Measurements from ENCODE around the gene TBC1D10B.
A peak's percentile ranks its signal among the peaks of the same experiment; 100 is the strongest.
"Not testable (repeated sequence)": the region's sequence is repeated elsewhere in the genome, so short reads cannot be mapped to it uniquely, and the experiment has no call there.

Gene TBC1D10B

DNA sequence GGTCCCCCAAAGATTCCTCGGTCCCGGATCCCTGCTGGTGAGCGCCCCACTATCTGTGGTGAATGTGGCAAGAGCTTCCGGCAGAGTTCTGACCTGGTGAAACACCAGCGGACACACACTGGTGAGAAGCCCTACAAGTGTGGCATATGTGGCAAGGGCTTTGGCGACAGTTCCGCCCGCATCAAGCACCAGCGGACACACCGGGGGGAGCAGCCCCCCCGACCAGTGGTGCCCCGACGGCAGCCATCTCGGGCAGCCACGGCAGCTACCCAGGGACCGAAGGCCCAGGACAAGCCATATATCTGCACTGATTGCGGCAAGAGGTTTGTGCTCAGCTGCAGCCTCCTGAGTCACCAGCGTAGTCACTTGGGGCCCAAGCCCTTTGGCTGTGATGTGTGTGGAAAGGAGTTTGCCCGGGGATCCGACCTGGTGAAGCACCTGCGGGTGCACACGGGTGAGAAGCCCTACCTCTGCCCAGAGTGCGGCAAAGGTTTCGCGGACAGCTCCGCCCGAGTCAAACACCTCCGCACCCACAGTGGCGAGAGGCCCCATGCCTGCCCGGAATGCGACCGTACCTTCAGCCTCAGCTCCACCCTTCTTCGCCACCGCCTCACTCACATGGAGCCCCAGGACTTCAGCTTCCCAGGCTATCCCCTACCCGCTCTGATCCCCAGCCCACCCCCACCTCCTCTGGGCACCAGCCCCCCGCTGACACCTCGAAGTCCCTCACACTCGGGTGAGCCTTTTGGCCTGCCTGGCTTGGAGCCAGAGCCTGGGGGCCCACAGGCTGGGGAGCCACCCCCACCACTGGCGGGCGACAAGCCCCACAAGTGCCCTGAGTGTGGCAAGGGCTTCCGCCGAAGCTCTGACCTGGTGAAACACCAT is 27.7 kb upstream of the TBC1D10B start:
- no peak for DNase-seq (ENCODE audit: low read depth in 2 of 2, low spot score in 1 of 2)

DNA sequence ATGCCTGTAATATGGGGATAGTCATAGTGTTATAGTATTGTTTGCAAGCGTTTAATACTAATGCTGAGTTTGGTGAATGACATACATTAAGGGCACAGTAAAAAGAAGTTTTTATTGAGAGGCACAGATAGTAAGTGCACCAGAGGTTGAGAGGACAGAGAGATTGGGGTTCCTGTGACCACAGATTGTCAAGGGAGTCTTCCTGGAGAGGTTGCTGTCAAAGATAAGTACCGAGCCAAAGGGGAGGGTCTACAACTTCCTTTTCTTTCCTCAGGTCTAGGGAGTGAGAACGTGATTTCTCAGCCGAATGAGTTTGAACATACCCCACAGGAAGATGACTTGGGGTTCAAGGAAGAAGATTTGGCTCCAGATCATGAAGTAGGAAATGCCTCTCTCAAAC is 26.8 kb upstream of the TBC1D10B start:
- no peak for DNase-seq (ENCODE audit: low read depth in 2 of 2, low spot score in 1 of 2)

DNA sequence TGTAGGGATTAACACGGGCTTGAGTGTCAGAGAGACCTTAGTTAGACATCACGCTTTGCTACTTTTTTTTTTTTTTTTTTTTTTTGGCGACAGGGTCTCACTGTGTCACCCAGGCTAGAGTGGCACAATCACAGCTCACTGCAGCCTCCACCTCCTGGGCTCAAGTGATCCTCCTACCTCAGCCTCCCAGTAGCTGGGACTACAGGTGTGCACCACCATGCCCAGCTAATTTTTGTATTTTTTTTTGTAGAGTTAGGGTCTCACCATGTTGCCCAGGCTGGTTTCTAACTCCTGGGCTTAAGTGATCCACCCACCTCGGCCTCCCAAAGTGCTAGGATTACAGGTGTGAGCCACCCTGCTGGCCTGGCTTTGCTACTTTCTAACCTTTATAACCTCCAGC is 26.3 kb upstream of the TBC1D10B start:
- DNase-seq (ENCODE audit: low read depth in 2 of 2, low spot score in 1 of 2) = not testable (repeated sequence)

DNA sequence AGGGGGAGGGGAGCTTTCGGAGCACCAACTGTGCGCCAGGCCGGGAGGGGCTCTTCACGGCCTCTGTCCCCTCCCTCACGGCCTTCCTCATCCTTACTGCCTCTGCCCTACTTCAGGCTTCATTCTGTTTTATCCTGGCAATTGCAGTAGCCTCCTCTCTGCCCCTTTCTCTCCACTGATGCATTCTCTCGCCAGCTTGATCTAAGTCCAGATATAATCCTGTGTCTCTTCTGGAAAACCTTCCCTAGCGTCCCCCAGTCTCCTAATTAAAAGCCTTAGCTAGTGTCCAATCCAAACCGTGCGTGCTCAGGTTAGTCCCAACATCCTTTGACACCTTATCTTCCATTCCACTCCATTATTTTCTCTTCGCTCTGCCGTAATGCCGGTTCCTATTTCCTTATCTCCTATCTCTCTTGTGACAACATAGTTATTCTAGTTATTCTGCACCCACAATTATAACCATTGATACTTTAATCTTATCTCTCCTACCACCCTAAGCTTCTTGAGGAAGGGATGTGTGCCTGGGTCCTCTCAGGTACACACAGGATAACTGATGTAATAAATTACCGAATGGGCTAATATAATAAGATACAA is 25.8 kb upstream of the TBC1D10B start:
- no peak for DNase-seq (ENCODE audit: low read depth in 2 of 2, low spot score in 1 of 2)

DNA sequence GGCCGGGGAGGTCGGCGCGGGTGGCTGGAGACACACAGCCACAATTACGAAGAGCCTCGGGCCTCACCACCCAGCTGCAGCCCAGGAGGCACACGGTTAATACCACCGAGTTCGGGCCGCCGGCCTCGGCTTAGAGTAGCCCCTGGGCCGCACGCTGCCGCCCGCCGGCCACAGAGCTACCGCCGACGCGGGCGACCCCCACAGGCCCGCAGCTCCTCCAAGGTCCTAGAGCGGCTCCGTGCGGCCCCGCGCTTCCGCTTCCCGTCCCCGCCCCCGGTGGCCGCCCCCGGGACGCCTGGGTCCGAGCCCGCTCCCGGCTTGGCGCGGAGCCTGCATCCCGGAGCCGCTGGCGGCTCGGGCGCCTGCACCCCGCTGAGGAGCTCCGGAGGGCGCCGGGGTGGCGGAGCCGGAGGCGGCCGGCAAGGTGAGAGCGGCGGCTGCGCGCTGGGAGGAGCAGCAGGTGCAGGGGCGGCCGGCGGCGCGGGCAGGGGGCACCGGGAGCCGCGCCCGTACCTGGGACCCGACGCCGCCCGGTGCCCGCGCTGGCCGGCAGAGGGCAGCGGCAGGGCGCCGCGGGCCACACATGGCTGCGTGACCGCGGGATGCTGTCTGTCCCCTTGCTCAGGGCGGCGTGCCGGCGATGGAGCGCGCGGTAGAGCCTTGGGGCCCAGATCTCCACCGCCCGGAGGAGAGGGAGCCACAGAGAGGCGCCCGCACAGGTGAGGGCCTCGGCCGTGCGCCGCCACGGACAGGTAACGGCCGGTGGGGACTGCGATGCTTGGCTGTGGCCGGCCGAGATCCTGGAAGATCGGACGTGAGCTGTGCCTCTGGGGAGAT is 25.1 kb upstream of the TBC1D10B start, which contains the start of gene ZNF48:
TSS of gene ZNF48 (plus strand) at position 266 of the 837 bp plus-strand sequence. CDS start at position 641, 375 bp downstream.
- no peak for DNase-seq (ENCODE audit: low read depth in 2 of 2, low spot score in 1 of 2)

DNA sequence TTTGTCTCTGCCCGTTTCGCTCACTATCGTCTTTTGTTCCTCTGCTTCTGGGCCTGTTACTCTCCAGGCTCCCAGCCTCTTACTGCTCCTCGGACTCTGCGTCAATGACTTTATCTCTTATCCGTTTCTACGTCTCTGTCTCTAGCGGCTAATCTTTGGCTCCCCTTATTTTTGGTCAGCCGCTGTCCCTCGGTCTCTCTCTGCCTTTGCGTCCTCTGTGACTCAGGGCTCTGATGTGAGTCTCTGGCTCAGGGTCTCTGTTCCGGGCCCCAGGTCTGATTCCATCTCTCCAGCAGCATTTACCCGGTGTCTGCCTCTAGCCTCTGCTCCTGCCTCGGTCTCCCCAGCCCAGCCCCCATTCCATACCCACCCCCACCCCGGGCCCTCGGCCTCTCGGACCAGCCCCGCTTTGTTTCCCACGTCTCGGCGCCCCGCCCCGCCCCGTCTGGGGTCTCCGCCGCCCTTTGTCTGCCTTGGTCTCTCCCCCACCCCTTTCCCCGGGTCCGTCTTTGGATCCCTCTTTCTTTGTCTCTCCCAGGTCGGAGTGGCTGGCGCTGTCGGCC is 24.4 kb upstream of the TBC1D10B start:
- DNase-seq (ENCODE audit: low read depth in 2 of 2, low spot score in 1 of 2) = no peak

DNA sequence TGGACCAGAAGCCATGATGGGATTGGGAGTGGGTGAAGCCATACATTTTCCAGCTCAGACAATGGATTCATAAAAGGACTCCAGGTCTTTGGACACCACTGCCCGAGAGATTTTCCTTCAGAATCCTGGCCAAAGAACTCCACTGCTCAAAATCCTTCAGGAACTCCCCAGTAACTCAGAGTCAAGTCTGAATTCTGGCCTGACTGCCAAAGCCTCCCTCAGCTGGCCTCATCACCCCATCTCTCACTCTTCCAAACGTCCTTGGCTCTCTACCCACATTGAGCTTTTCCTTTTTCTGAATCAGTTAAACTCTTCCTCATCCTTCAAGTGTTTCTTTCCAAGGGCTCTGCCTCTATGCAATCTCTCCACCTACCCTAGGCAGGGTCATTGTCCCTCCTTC is 13.2 kb upstream of the TBC1D10B start:
- no peak for DNase-seq (ENCODE audit: low read depth in 2 of 2, low spot score in 1 of 2)

DNA sequence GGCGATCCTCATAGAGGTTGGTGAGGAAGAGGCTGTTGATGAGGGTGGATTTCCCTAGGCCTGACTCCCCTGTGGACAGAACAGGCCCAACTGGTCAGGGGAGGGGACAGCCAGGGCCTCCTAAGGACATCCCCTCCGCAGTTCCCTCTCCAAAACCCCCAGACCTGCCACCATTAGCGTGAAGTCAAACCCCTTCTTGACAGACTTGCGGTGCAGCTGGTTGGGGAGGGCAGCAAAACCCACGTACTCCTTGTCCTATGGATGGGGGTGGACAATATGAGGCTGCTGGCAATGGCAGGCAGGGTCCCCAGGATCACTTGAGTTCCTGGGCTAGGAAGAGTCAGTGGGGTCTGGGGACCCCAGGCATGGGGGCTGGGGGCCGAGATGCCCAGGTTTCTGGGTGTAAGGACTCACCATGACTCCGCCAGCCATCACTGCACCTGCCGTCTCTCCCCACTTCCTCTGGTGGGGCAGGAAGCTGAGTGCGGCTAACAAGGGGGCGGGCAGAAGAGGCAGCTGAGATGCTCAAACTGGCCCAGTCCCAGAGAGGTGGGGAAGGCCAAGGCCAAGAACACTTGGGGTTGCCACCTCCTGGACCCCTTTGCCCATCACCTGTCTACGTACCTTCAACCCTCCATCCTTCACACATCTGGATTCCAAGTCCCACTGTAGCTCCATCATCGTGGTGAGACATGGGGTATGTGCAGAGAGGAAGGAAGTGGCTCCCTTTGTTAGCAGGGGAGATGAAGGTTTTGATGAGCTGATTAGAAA is 12.0 kb upstream of the TBC1D10B start, which contains the start of gene SEPTIN1:
TSS of gene SEPTIN1 (minus strand) at position 451 of the 771 bp plus-strand sequence. CDS start at position 432, 19 bp downstream.
- peak in 1 of 2 donors; percentile 58 for DNase-seq (ENCODE audit: low read depth in 2 of 2, low spot score in 1 of 2)

DNA sequence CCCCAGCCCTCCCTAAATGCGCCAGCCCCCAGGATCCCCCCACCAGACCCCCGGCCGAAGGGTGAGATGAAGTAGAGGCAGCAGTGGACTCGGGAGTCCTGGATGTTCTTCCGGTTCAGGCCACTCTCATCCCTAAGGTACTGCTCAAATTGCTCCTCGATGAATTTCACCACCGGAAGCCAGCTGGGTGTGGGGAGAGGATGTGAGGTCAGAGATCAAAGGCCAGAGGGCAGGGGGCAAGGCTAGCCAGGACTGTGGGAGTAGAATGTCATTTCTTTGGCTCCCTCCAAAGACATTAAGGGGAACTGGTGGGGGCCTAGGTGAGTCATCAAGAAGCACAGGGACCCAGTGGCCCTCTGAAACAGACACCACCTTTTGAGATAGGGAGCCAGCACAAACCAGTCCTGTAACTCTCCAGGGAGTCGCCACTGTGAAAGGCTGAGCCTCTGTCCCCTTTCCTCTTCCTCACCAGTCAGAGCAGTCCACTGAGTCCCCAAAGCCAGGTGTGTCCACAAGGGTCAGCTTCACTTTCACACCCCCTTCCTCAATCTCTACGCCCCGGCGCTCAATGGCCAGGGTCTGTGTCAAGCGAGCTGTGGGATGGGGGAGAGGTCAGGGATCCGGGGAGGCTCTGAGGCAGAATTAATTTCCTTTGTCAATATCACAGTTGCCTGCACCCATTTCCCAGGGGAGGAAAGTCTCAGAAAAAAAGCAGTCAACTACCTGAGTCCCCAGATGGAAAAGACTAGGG is 11.2 kb upstream of the TBC1D10B start:
- no peak for DNase-seq (ENCODE audit: low read depth in 2 of 2, low spot score in 1 of 2)

DNA sequence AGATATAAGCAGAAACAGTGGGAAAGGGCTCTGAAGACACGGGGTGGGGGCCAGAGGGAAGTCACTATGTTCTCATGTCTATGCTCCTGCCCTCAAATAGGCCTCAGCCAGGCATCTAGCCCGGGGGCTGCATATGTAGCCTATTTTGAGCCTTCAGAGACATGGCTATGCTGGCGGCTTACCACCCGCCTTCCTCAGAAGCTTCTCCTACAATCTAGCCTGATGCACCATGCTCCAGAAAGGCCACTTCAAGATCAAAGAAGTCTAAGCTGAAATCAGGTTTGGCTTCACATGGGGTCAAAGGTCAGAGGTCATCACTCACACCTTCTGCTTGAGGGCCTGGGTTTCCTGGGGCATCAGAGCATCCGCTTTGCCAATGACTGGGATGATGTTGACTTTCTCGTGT is 10.5 kb upstream of the TBC1D10B start:
- no peak for DNase-seq (ENCODE audit: low read depth in 2 of 2, low spot score in 1 of 2)

DNA sequence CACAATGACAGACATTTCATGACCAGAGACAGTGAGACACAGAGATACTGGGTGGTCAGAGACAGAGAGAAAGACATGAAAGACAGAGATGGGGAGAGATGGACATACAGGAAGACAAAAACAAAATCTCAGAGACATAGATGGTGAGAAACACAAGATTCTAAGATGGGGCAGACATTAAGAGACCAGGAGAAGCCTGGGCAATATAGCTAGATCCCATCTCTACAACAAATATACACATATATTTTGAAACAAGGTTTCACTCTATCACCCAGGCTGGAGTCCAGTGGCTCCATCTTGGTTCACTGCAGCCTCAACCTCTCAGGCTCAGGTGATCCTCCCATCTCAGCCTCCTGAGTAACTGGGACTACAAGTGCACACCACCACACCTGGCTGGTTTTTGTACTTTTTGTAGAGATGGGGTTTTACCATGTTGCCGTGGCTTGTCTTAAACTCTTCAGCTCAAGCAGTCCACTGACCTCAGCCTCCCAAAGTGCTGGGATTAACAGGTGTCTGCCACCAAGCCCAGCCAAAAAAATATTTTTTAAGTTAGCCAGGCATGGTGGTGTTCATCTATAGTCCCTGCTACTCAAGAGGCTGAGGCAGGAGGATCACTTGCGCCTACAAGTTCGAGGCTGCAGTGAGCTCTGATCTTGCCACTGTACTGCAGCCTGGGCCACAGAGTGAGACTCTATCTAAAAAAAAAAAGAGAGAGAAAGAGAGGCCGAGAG is 9.9 kb upstream of the TBC1D10B start:
- DNase-seq (ENCODE audit: low read depth in 2 of 2, low spot score in 1 of 2) = no peak

DNA sequence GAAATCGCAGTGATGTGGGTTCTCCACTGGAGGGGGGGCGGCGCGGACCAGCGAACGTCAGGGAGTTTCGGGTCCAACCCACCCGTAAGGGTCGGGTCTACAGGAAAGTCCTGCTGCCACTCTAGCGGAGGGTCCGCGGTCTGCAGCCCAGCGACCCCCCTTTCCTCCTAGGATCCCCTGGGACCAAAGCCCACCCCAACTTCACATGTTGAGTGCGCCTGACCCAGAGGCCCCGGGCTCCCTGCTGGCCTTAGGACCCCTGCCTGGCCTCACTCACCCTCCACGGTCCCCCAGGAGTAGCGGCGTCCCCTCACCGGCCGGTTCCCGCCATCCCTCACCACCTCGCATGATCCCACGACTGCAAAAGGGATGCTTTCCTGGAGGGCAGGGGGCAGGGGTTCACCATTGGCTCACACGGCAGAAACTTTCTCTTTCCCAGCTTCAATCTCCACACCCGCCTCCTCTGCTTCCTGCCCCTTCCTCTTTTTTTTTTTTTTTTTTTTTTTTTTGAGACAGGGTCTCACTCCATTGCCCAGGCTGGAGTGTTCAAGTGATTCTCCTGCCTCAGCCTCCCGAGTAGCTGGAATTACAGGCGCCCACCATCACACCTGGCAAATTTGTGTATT is 9.0 kb upstream of the TBC1D10B start:
- no peak for DNase-seq (ENCODE audit: low read depth in 2 of 2, low spot score in 1 of 2)

DNA sequence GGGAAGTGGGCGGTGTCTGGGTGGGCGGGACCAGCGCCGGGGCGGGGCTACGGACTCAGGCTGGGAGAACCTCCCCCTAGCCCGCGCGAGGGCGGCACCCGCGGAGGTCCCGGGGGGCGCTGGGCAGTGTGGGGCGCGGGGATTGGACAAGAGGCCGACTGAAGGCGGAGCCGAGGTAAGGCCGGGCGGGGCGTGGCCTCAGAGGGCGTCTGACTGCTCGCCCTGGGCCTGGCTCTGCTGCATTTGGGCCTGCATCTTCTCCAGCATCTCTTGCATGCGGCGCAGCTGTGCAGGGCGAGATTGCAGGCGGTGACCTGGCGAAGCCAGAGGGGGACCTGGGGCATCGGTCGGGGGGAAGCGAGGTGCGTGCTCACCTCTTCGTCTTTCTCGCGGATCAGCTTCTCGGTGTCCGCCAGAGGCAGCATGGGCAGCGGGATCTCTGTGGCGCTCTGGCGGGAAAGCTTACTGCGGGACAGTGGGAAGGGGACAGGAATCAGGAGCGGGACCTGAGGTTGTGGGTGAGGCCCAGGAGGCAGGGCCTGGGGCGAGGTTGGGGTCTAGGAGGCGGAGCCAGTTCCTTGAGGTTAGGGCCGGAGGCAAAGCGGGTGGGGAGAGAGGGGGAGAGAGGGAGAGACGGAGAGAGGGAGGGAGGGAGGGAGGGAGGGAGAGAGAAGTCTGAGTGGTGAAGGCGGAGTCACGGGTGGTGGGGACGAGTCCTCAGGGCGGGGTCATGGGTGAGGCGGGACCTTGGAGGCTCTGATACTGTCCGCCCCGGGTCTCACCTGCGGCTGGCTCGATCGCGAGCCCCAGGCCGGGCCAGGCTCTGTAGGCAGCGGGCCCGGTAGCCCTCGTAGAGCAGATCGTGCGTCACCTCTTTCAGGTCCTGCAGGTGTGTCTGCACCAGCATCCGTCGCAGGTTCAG is 8.2 kb upstream of the TBC1D10B start:
- DNase-seq (ENCODE audit: low read depth in 2 of 2, low spot score in 1 of 2) = peak; percentile 98 to 99

DNA sequence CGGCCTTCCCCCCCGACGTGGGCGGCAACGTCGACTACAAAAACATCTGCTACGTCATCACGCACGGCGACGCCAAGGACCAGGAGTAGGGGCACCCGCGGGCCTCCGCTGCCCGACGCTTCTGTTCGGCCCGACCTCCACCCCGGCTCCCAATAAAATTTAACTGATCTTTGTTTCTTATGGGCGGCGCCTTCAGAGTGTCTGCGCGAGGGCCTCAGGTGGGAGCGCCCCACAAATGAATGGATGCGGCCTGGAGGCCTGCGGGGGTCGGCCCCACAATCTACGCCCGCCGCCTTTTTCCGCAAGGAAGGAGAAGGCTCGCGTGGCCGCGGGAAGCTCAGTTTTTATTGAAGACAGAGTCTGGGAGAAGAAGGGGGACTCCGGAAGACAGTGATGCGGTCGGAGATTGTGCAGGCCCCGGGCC is 7.5 kb upstream of the TBC1D10B start:
- peak; percentile 72 to 80 for DNase-seq (ENCODE audit: low read depth in 2 of 2, low spot score in 1 of 2)

DNA sequence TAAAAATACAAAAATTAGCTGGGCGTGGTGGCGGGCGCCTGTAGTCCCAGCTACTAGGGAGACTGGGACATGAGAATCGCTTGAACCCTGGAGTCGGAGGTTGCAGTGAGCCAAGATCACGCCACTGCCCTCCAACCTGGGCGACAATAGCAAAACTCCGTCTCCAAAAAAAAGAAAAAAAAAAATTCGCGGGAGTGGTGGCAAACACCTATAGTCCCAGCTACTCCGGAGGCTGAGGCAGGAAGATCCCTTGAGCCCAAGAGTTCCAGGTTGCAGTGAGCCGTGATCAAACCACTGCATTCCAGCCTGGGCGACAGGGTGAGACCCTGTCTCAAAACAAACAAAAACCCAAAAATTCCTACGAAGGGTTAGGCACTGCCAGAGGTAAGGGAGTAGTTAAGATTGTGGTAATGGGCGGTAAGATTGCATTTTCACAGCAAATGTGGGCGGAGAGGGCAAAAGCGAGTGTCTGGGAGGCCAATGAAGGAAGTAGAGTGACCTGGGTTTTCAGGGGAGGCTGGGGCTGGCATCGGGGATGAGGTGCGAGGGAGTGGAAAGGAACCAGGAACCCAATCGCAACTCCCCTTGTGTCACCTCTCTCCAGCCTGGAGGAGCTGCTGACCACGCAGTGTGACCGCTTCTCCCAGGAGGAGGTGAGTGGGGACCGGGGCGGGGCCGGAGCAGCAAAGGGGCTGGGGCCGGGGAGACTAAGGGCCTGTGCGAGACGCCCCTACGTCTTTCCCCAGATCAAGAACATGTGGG is 6.9 kb upstream of the TBC1D10B start:
- no peak for DNase-seq (ENCODE audit: low read depth in 2 of 2, low spot score in 1 of 2)

DNA sequence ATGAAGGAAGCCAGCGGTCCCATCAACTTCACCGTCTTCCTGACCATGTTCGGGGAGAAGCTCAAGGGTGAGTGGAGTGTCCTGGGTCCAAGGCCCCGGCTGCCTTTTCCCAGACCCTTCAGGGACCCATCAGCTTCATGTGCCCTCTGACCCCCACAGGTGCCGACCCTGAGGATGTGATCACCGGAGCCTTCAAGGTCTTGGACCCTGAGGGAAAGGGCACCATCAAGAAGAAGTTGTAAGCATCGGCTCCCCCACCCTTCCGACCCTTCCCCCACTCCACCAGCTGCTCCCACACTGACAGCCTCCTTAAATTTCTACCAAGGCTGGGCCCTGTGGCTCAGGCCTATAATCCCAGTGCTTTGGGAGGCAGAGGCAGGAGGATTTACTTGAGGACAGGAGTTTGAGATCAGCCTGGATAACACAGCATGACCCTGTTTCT is 6.2 kb upstream of the TBC1D10B start:
- DNase-seq (ENCODE audit: low read depth in 2 of 2, low spot score in 1 of 2) = no peak

DNA sequence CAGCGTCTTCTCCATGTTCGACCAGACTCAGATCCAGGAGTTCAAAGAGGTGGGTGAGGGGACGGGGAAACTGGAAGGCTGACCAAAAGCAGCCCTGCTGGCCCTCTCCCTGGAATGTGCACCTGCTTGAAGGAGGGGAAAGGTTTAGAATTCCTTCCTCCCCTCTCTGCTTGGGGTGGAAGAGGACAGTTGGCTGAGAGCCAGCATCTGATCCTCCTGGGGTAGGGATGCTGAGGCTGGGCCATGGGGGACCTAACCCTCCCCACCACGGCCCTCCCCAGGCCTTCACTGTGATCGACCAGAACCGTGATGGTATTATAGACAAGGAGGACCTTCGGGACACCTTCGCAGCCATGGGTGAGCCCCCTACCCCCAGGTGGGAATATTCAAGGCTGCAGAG is 5.6 kb upstream of the TBC1D10B start:
- DNase-seq (ENCODE audit: low read depth in 2 of 2, low spot score in 1 of 2) = no peak

All from stimulated activated CD8-positive, alpha-beta memory T cell treated with anti-CD3 and anti-CD28 coated beads, Interleukin-4, amount 100 ng/mL, for 4 hours (primary cell).